Adrenal gland (tissue), 12 donors: Measurements from ENCODE around the gene AHCYL1. TPM values are rescaled to one million over a fixed set of nuclear protein-coding genes. Genes with fewer than 3 reads are reported as not detected.

Experiments used
- DNase-seq, 7 donors: peaks; one replicate each; pipeline ENCODE4 v3.0.0-alpha.2; 2019 to 2020
- H3K27ac ChIP-seq, 5 donors: fragments of 200-600 bp; sonication (generic) in 4 of 5; 1 replicate in 3 of 5; 2 replicates in 2 of 5; pipeline versions ENCODE4 v1.5.1 to v1.8.0; 2016 to 2020; ENCODE audit warnings: mild to moderate bottlenecking in 1 of 5
- H3K27me3 ChIP-seq: fragments of 200-600 bp; 2 replicates; pipeline ENCODE4 v1.8.0; 2021
- H3K36me3 ChIP-seq, 2 donors: fragments of 200-600 bp; replicated peaks in 1 of 2; 1 replicate in 1 of 2; 2 replicates in 1 of 2; pipeline versions ENCODE4 v1.5.1 to v1.8.0; 2018 to 2022
- H3K4me1 ChIP-seq, 2 donors: fragments of 200-600 bp; replicated peaks in 1 of 2; 1 replicate in 1 of 2; 2 replicates in 1 of 2; pipeline versions ENCODE4 v1.5.1 to v1.8.0; 2018 to 2021
- H3K4me3 ChIP-seq, 4 donors: fragments of 200-600 bp; sonication (generic) in 3 of 4; one replicate each; pipeline ENCODE4 v1.5.1; 2016 to 2018
- H3K9me3 ChIP-seq, 3 donors: fragments of 200-600 bp; sonication (generic) in 1 of 3; replicated peaks in 1 of 3; 1 replicate in 2 of 3; 2 replicates in 1 of 3; pipeline versions ENCODE4 v1.5.1 to v1.8.0; 2016 to 2021
- CTCF ChIP-seq, 6 experiments: fragments of 450-650 bp in 4 of 6; fragments of 200-600 bp in 2 of 6; sonication (generic) in 1 of 6; IDR thresholded peaks; 1 replicate in 5 of 6; 2 replicates in 1 of 6; pipeline versions ENCODE4 v1.5.1 to v1.8.0; 2016 to 2021; ENCODE audit warnings: antibody characterized with exemption in 6 of 6, mild to moderate bottlenecking in 2 of 6, moderate library complexity in 1 of 6
- POLR2A ChIP-seq, 2 donors: fragments of 450-650 bp; IDR thresholded peaks; one replicate each; pipeline ENCODE4 v1.6.1; 2017; ENCODE audit warnings: antibody characterized with exemption in 2 of 2, mild to moderate bottlenecking in 2 of 2, moderate library complexity in 1 of 2
- WGBS, 4 donors: extraction: QIAGEN DNeasy Blood & Tissue Kit in 2 of 4; methylation state at CpG; one replicate each; pipeline versions ENCODE4 v1.1.5 to v1.1.7; 2013 to 2017; 5-methylcytosine and 5-hydroxymethylcytosine counted together
- intact Hi-C, 2 donors: fragments of 100-400 bp; cut with DNase I; formaldehyde crosslinking; loops; one replicate each; pipeline versions ENCODE4 v1.14.1 to v1.15.0; 2022 to 2023
- polyA plus RNA-seq, 3 donors: library from polyadenylated mRNA; stranded (reverse); fragments of 200-250 nt in 2 of 3; fragments of 350-450 nt in 1 of 3; fragmentation: Illumina TruSeq in 1 of 3; extraction: RNeasy Lipid Tissue Mini Kit (QIAGEN cat#74804) in 1 of 3; gene quantifications; one replicate each; pipeline ENCODE4 v1.2.3, GENCODE V29; 2013 to 2014
- total RNA-seq, 9 donors: library from RNA; depleted of rRNA in 4 of 9; stranded (reverse); fragments of >200 nt in 4 of 9; fragments of 120-200 nt in 1 of 9; fragmentation: NEBNext Ultra II Directional in 1 of 9; extraction: Animal tissue kit (Norgen Biotek cat#: 25700) in 1 of 9; gene quantifications; one replicate each; pipeline versions ENCODE4 v1.1.0 to v1.2.4, GENCODE V29; 2013 to 2023
- donor health status: healthy with polysubstance abuse.
- donor health status: Bipolar disorder and iron deficiency.
- donor health status: DM: yes; HTN: yes; CAD: no.
- donor health status: DM: no; HTN: no; CAD: no.
- donor health status: DM: no; HTN: no; CAD: no.
- donor health status: DM: yes; HTN: yes; CAD: no.

The AHCYL1 gene
- total and polyA plus RNA-seq, 12 donors: 33.5 to 172 (median 95.3) TPM

- intact Hi-C loops: no loop called here
- Histone ChIP-seq H3K9me3 (no peaks in the 10 kb centered on the region), H3K4me1 (no peaks in the 10 kb centered on the region), H3K36me3 (no peaks in the 10 kb centered on the region), H3K27me3 (no peaks in the 10 kb centered on the region), H3K4me3 (no peak overlapping the region), H3K27ac (no peak overlapping the region)
- WGBS, 4 donors: 84 to 100% (median 90%) methylated on average over 3 of the region's 3 CpGs
- no peak for DNase-seq
- TF ChIP-seq POLR2A (IDR thresholded peaks at IDR 0.05): no peak
- TF ChIP-seq CTCF (IDR thresholded peaks at IDR 0.05): no peak
These were observed 15.3 kb upstream of the AHCYL1 start for GRCh38 chr1:109969146-109969829.

GRCh38 chr1:109969907-109970306, 14.7 kb upstream of the AHCYL1 start:
- WGBS, 4 donors: 76 to 86% (median 83%) methylated on average over 3 of the region's 3 CpGs
- intact Hi-C loops: no loop called here

GRCh38 chr1:109971559-109971958, 13.0 kb upstream of the AHCYL1 start:
- H3K4me1 ChIP-seq: no peaks in the 10 kb centered on the region
- H3K27ac ChIP-seq: no peak overlapping the region
- TF ChIP-seq CTCF (IDR thresholded peaks at IDR 0.05) (no peak), POLR2A (IDR thresholded peaks at IDR 0.05) (no peak)
- DNase-seq: no peak
- no peak overlapping the region for H3K4me3 ChIP-seq
- no peaks in the 10 kb centered on the region for H3K9me3 ChIP-seq
- intact Hi-C loops: no loop called here
- 9 to 41% (median 28%) methylated on average over 1 of the region's 1 CpG for WGBS, 4 donors
- no peaks in the 10 kb centered on the region for H3K27me3 ChIP-seq
- no peaks in the 10 kb centered on the region for H3K36me3 ChIP-seq

More at GRCh38 chr1:109969907-109970306, 14.7 kb upstream of the AHCYL1 start:
- no peaks in the 10 kb centered on the region for H3K27me3 ChIP-seq
- TF ChIP-seq POLR2A (IDR thresholded peaks at IDR 0.05) (no peak), CTCF (IDR thresholded peaks at IDR 0.05) (no peak)
- no peaks in the 10 kb centered on the region for H3K4me1 ChIP-seq
- no peaks in the 10 kb centered on the region for H3K36me3 ChIP-seq
- no peak for DNase-seq
- no peak overlapping the region for H3K27ac ChIP-seq
- no peaks in the 10 kb centered on the region for H3K9me3 ChIP-seq
- no peak overlapping the region for H3K4me3 ChIP-seq

- no peak overlapping the region for H3K4me3 ChIP-seq
- no peak for TF ChIP-seq CTCF (IDR thresholded peaks at IDR 0.05)
- no peak for TF ChIP-seq POLR2A (IDR thresholded peaks at IDR 0.05)
- no peaks in the 10 kb centered on the region for H3K9me3 ChIP-seq
- 90 to 96% (median 93%) methylated on average over 3 of the region's 3 CpGs for WGBS, 4 donors
- intact Hi-C loops: no loop called here
- H3K27ac ChIP-seq: no peak overlapping the region
- no peak for DNase-seq
- no peaks in the 10 kb centered on the region for H3K4me1 ChIP-seq
- no peaks in the 10 kb centered on the region for H3K36me3 ChIP-seq
- no peaks in the 10 kb centered on the region for H3K27me3 ChIP-seq
These were observed 10.4 kb upstream of the AHCYL1 start for GRCh38 chr1:109974191-109974590.
